ENCODE results near the gene NCSTN. TPM values are rescaled to one million over a fixed set of nuclear protein-coding genes. Genes with fewer than 3 reads are reported as not detected.

NCSTN gene
- total and polyA plus RNA-seq, 8 donors = 14.5 to 123 (median 41.8) TPM

GRCh38 chr1:160307118-160307791 is 35.9 kb upstream of the NCSTN start:
- Histone ChIP-seq H3K36me3 (peaks cover 89 to 100% (median 100%) of the 10 kb centered on the region in 4 donors), H3K27ac (no peak overlapping the region), H3K4me3 (no peak overlapping the region), H3K27me3 (no peaks in the 10 kb centered on the region), H3K4me1 (no peaks in the 10 kb centered on the region), H3K9me3 (no peaks in the 10 kb centered on the region)
- DNase-seq = no peak
- TF ChIP-seq EP300 (IDR thresholded peaks at IDR 0.05) (no peak), POLR2AphosphoS5 (IDR thresholded peaks at IDR 0.05) (no peak), CTCF (IDR thresholded peaks at IDR 0.05) (no peak), POLR2A (IDR thresholded peaks at IDR 0.05) (no peak)
- intact Hi-C loops (cut with DNase I; ENCODE audit: low total_unique reads) = no loop called here
- 85 to 90% (median 89%) methylated on average over 13 of the region's 13 CpGs for WGBS, 5 donors

- H3K9me3 ChIP-seq = no peaks in the 10 kb centered on the region
- no peaks in the 10 kb centered on the region for H3K27me3 ChIP-seq
- H3K4me3 ChIP-seq = no peak overlapping the region
- H3K36me3 ChIP-seq = peaks cover 95 to 100% (median 100%) of the 10 kb centered on the region in 4 donors
- WGBS, 5 donors = 76 to 90% (median 87%) methylated on average over 4 of the region's 4 CpGs
- intact Hi-C loops (cut with DNase I; ENCODE audit: low total_unique reads) = no loop called here
- H3K27ac ChIP-seq = no peak overlapping the region
- no peaks in the 10 kb centered on the region for H3K4me1 ChIP-seq
- TF ChIP-seq POLR2AphosphoS5 (IDR thresholded peaks at IDR 0.05) (no peak), POLR2A (IDR thresholded peaks at IDR 0.05) (no peak), CTCF (IDR thresholded peaks at IDR 0.05) (no peak), EP300 (IDR thresholded peaks at IDR 0.05) (no peak)
- no peak for DNase-seq
These were observed 34.6 kb upstream of the NCSTN start for GRCh38 chr1:160308451-160309184.

GRCh38 chr1:160309185-160309557 is 34.0 kb upstream of the NCSTN start:
- intact Hi-C loops (cut with DNase I; ENCODE audit: low total_unique reads) = no loop called here
- H3K4me1 ChIP-seq = no peaks in the 10 kb centered on the region
- no peak overlapping the region for H3K4me3 ChIP-seq
- no peak overlapping the region for H3K27ac ChIP-seq
- H3K9me3 ChIP-seq = no peaks in the 10 kb centered on the region
- TF ChIP-seq EP300 (IDR thresholded peaks at IDR 0.05) (no peak), CTCF (IDR thresholded peaks at IDR 0.05) (no peak), POLR2A (IDR thresholded peaks at IDR 0.05) (no peak), POLR2AphosphoS5 (IDR thresholded peaks at IDR 0.05) (no peak)
- no peaks in the 10 kb centered on the region for H3K27me3 ChIP-seq
- DNase-seq = no peak
- peaks cover 96 to 100% (median 100%) of the 10 kb centered on the region in 4 donors for H3K36me3 ChIP-seq

- H3K4me3 ChIP-seq = no peak overlapping the region
- H3K9me3 ChIP-seq = no peaks in the 10 kb centered on the region
- H3K27me3 ChIP-seq = no peaks in the 10 kb centered on the region
- H3K27ac ChIP-seq = no peak overlapping the region
- TF ChIP-seq EP300 (IDR thresholded peaks at IDR 0.05) = no peak
- peaks cover 0 to 2% (median under 1%) of the 10 kb centered on the region in 4 donors for H3K4me1 ChIP-seq
- intact Hi-C loops (cut with DNase I; ENCODE audit: low total_unique reads) = no loop called here
- peaks cover 92 to 100% (median 100%) of the 10 kb centered on the region in 4 donors for H3K36me3 ChIP-seq
- no peak for DNase-seq
- WGBS, 5 donors = 61 to 93% (median 76%) methylated on average over 1 of the region's 1 CpG
These were observed 33.6 kb upstream of the NCSTN start for GRCh38 chr1:160309571-160309970.

Measured in stomach (tissue), 9 donors.